HG02763 (cell line): ENCODE measurements around the gene UBE2L3.
"Not testable (repeated sequence)": the region's sequence is repeated elsewhere in the genome, so short reads cannot be mapped to it uniquely, and the experiment has no call there.

ENCODE experiments used
- ATAC-seq: cut with Tn5 transposase; IDR thresholded peaks from one replicate; pipeline ENCODE4 v1.9.1; 2021; ENCODE audit warnings: mild to moderate bottlenecking, moderate library complexity; ENCODE audit not compliant: unreplicated experiment

The UBE2L3 gene

DNA sequence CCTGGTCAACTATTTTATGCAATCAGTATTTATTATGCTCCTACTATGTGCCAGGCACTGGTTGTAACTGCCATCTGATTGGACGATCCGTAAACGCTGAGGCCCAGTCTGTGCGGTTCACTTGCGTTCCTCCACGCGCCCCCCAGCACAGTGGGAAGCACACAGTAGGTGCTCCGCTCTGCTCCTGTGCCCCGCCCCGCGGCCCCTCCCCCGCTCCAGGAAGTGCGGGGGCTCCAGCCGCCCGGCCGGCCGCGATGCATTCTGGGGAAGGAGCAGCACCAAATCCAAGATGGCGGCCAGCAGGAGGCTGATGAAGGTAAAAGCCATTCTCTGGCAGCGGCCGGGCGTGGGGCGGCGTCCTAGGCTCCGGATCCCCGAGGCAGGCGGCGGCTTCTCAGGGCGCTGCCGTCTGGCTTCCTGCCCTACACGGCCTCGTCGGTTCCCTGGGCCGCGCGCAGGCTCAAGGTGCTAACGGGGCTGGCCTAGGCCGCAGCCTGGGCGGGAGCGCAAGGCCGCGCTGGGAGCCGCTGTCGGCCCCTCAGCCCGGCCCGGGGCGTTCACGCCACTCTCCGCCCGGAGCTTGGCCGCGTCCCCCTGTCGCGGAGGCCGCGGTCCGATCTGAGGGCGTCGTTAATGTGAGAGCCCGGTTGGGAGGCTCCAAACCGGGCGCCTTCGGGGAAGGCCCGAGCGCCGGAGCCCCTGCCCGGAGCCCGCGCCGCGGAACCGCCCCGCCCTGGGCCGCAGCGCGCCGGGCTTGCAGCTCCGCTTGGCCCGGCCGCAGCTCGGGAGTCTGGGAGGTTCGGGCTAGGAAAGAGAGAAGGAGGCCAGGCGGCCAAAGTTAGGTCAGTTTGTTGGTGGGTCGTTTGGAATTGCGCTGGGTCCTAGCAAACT lies at the start of gene UBE2L3:
Gene UBE2L3 (plus strand): TSS at position 259 of the 891 bp plus-strand sequence. CDS start 31 bp downstream, at position 290.
- ATAC-seq = peak; percentile 60

DNA sequence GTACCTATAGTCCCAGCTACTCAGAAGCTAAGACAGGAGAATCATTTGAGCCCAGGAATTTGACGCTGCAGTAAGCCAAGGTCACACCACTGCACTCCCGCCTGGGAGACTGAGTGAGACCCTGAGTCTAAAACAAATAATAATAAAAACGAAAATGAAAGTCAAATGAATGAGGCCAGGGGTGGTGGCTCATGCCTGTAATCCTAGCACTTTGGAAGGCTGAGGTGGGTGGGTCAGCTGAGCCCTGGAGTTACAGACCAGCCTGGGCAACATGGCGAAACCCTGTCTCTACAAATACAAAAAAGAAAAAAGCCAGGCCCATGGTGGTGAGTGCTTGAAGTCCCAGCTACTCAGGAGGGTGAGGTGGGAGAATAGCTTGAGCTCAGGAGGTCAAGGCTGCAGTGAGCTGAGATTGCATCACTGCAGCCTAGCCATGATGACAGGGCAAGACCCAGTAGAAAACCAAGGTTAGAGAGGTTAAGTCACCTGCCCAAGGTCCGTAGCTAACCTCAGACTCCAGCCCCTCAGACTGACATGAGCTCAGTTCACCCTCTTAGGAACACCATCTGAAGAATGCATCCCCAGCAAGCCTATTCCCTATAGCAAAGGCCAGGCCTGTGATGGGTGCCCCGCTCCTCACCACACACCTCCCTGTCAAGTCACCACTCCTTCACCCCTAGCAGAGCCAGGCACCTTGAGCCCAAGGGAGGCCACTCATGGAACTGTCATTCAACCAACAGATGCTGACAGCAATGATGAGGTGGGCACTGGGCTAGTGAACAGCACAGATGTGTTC lies 40.6 kb upstream of the UBE2L3 start:
- not testable (repeated sequence) for ATAC-seq

DNA sequence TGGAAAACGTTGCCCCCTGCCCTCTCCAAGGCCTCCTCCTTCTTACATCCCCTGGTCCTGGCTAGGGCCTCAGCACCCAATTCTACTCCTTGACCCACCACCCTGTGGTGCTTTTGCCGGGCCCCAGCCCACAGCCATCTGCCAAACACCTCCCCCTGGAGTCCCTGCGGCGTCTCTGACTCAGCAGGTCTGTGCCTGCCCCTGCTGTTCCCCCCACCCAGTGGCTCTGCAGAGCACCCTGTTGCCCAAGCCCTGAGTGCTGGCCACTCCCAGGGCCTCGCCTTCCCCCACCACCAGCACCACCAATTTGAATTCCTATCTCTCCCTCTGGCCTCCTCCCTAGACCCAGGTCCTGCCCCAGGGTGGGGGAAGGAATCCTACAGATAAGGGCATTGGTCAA lies 36.0 kb upstream of the UBE2L3 start:
- ATAC-seq = not testable (repeated sequence)

DNA sequence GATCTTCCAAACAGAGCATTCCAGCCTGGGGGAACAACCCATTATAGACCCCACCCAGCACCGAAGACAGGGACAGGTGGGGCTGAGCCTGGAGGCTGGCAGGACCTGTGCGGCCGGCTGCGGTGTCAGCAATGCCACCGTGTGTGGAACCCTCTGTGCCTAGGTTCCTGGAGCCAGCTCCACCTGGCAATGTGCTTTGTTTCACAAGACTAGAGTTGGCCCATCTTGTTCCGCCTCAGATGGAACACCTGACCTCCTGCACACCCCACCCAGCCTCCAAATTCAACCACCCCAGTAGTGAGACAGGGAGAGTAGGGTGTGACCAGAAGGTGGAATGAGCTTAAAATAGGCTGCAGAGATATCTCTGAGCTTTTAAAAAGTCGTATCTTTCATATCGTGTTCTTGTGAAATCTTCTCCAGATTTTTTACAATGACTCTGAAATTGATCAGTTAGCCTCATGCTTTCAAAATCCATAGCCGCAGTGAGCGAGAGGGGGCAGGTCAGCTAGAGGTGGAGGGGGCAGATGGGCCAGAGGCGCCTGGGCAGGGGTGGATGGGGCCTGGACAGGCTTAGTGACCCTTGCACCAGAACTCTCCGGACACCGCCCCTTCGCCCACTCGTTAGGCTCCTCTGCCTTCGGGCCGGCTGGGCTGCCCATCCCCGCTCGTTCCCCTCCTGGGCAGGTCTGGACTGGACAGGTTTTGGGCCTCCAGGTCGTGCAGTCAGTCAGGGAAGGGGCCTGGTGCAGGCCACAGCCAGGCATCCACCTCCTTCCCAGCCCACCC lies 34.5 kb upstream of the UBE2L3 start:
- not testable (repeated sequence) for ATAC-seq

DNA sequence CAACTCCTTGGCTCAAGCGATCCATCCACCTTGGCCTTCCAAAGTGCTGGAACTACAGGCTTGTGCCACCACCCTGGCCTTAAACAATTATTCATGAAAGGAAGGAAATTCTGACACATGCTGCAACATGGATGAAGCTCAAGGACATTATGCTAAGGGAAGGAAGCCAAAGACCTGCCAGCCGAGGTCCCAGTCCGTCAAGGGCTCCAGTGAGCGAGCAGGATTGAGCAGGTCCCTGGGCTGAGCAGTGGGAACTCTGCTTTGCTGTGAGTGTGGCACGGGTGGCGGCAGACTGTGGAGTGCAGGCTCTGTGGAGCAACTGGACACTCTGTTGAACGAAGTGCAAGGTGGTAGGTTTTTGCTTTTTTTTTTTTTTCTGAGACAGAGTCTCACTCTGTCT lies 27.7 kb upstream of the UBE2L3 start:
- ATAC-seq = not testable (repeated sequence)

DNA sequence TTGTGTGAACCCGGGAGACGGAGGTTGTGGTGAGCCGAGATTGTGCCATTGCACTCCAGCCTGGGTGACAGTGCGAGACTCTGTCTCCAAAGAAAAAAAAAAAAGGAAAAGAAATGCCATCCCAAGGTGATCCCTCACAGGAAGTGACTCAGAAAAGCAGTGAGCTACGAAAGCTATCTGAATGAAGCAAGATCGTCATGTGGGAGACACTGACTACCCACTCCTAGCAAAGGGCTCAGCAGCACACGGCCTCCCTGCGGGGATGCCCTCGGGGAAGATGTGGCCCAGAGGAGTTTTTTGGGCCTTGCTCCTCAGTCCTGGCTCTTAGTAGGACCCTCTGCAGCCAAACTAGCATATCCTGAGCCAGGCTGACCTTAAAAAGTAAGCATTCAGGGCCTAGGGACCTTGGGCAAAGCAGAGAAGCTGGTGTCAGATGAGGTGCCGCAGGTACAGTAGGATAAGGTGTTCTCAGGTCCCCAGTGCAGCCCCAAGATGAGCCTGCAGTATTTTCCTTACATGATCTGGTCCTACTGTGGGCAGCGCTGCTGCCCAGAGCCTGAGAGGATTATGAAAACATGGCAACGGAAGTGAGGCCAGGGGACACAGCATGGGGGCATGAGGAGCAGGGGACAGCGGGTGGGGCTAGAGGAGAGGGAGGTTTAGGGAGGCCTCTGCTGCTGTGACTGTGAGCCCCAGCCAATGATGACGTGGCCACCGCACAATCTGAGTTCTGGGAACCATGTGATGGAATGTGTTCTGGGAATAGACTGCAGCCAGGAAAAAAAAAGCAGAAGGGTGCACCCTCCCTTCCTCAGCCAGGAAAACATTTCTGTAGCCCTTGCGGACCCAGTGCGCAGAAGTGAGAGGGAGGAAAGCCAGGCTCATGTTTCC lies 22.8 kb upstream of the UBE2L3 start:
- ATAC-seq = not testable (repeated sequence)

DNA sequence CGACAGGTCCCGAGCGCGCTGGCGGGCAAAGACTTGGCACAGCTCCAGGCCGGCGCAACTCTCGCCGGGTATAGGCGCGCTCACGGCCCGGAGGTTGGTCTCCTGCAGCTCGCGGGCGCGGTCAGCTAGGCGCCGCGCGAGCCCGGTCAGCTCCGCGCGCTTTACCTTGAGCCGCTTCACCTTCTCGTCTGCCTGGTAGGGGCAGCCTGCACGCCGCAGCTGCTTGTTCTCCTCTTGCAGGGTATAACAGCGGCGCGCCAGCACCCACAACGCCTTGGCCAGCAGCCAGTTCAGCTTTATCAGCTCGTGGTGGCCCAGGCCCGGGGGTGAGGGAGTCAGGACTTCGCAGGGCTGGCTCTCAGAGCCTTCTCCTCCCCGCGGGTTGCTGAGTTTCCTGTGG lies 18.0 kb upstream of the UBE2L3 start:
- not testable (repeated sequence) for ATAC-seq

DNA sequence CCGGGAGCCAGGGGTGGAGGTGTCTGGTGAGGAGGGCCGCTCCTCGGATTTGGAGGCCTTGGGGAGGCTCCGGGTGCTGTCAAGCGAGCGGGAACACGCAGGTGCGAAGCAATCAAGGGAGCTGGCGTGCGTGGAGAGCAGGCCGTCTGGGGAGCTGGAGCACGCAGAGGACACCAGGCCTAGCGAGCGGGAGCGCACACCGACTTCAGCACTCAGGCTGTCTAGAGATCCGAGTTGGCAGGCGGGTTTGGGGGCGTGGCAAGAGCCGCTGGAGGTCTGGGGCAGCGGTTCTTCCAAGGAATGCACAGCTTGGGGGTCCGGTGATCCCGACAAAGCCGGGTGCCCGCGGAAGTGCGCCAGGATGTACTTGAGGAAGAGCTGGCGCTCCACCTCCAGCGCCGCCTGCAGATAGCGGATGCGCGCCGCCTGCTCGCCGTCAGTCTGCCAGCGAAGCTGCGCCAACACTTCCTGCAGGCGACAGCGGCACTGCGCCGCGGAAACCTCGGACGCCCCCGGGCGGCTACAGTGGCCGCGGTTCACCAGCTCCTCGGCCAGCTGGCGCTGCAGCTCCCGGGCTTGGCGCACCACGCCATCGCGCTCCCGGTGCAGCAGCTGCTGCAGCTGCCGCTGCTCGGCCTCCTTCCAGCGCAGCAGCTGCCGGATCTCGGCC lies 17.4 kb upstream of the UBE2L3 start:
- ATAC-seq = peak; percentile 64

DNA sequence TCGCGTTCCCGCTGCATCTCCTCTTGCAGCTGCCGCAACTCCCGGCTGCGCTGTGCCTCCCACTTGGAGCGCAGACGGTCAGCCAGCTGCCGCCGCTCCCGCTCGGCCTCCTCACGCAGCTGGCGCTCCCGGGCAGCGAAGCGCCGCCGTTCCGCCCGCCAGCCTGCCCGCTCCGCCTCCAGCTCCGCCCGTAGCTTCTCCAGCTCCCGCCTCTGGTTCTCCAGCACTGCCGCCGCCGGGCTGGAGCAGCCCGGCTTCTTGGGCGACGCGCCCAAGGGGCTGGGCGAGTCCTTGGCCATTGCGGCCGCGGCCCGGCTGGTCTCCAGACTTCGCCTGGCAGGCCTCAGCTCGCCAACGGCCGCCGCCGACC lies 16.9 kb upstream of the UBE2L3 start:
- ATAC-seq = peak; percentile 24

DNA sequence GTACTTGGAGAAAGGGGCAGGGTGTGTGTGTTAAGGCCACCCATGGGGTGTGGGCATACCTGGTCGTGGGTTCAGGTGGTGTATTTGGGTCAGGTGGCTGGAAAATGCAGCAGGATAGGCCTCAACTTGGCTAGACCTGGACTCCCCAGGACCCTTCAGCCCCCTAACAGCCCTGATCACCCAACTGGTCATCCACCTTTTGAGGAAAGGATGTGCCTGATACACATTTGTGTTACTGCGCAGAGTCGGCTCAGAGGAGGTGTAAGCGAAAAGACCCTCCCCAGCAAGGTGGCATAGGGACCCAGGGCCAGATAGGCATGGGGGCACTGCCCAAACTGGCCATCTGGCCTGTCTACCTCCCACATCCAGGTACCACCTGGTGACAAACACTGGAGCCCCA lies 16.2 kb upstream of the UBE2L3 start, which contains the start of gene RIMBP3C:
Gene RIMBP3C (minus strand): TSS at position 101 of the 400 bp plus-strand sequence. CDS start 485 bp downstream, outside the sequence.
- not testable (repeated sequence) for ATAC-seq

DNA sequence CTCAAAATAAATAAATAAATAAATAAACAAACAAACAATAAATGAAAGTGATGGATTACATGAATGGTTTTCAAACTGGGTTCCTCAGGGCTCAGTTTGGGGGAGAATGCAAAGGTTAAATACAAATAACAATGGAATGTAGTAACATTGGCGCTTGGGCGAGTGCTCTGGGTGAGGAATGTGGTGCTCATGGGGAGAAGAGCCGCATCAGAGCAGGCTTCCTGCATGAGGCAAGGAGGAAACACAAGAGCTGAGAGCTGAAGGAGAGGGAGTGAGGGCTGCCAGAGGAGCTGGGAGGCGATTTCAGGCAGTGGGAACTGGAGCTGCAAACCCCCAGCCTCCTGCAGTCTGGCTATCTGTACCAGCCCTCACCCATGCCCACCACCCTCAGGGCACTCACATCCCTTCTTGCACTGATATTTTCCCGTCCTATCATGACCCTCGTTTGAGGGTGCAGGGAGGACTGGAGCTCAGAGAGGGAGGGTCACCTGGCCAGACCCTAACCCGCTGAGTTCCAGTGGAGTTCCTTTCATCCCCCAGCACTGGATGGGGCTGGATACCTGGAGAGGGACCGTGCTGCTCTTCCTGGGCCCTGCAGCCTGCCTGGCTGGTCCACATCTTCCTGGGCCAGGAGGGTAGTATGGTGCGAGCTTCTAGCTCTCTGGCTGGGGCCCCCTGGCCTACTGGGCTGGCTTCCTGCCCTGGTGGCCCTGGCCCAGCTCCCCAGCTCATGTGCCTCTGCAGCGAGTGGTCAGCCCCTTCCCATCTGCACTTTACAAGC lies 8.0 kb upstream of the UBE2L3 start:
- ATAC-seq = not testable (repeated sequence)

DNA sequence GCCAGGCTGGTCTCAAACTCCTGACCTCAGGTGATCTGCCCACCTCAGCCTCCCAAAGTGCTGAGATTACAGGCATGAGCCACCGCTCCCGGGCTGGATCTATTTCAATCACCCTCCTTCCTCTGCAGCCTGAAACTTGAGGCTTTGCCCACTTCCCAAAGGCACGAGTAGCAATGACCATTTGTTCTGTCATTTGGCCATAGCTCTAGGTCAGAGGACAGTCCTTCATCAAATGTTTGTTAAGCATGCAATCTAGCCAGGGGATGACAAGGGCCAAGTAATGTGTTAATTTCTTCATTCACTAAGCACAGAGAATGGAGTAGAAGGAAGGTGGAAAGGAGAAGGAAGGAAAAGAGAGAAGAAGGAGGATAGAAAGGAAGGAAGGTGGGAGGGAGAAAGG lies 6.9 kb upstream of the UBE2L3 start:
- not testable (repeated sequence) for ATAC-seq

DNA sequence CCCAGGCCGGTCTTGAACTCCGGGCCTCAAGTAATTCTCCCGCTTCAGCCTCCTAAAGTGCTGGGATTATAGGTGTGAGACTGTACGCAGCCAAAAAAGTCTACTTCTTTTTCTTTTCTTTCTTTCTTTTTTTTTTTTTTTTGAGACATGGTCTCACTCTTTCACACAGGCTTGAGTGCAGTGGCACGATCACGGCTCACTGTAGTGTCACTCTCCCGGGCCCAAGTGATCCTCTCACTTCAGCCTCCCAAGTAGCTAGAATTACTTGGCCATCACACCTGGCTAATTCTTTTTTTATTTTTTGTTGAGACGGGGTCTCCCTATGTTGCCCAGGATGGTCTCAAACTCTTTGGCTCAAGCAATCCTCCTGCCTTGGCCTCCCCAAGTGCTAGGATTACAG lies 3.6 kb upstream of the UBE2L3 start:
- ATAC-seq = no peak

DNA sequence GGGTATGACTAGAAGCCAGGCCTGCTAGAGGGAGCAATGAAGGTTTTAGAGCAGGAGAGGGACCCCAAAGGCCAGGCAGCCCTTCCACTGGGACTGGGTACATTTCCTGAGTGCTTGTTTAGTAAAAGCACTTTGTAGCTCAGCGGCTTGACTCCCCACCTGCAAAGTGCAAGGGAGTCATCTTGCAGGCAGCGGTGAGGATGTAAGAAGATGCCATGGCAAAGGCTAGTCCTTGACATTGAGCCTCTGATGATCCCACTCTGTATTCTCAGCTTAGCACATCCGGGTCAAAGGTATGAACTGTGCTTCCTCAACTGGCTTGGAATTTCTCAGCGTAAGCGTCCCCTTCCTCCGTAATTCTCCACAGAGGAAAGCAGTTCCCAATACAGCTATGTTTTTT lies 3.1 kb upstream of the UBE2L3 start:
- no peak for ATAC-seq

DNA sequence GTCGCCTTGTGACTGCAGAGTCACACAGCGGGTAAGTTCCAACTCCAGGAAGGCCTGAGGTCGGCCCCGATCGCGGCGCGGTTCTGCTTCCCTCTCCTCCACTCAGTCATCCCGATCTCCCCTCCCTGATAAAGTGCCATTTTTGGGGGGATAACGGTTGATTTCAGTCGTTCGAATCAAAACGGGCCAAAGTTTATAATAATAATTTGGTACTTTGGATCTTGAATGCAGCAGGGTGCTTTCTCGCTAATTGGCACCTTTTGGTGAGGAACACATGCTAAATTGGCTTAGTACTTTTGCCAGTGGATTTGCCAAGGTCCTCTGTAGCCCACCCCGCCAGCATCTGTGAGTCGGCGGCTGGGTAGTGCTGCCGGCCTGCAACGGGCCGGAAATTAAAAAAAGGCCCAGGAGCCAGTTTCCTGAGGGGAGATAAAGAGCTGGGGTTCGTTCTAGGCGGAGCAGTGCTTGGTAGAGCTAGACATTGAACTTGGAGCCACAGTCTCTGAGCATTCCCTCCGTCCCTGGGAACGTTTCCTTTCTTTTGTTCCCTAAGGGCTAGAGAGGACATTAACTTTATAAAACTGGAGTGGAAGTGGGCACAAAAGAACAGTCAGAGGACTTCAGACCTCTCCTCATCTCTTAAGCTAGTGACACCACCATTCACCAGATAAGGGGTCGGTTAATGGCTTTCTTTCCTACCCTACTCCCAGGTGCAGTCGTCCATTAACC lies 997 bp downstream of the UBE2L3 start:
- peak; percentile 21 for ATAC-seq

DNA sequence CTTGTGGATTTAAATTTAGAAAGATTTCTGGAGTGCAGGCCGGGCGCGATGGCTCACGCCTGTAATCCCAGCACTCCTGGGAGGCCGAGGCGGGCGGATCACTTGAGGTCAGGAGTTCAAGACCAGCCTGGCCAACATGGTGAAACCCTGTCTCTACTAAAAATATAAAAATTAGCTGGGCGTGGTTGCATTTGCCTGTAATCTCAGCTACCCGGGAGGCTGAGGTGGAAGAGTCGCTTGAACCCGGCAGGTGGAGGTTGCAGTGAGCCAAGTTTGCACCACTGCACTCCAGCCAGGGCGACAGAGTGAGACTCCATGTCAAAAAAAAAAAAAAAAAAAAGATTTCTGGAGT lies 1.5 kb downstream of the UBE2L3 start:
- not testable (repeated sequence) for ATAC-seq

DNA sequence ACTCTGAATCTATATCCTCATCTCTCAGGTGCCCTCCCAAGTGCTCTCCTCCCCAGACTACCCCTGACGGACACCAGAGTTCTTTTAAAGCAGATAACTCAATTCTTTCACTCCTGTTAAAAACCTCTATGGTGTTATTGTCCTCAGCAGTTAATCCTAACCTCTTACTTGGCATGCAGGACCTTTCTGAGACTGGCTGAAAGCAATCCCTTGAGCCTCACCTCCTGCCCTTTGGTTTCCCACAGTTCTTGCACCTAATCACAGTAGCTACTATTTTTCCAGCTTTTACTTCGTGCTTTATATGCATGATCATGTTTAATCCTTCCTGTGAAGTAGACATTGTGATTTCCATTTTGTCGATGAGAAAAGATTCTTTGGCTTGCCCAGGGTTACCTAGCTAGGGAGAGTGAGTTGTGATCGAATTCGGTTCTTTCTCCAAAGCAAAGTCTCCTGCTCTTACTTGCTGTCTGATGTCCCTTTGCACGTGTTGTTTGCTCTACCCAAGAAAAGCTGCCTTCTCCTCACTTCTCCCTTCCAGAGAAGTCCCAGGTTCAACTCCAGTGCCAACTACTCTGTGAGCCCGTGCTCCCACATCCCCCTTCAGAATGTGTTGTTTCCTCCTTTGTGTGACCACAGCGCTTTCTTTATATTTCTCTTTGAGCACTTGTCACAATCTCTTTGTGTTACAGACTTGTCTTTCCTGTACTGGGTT lies 2.1 kb downstream of the UBE2L3 start:
- no peak for ATAC-seq
